Measurements from ENCODE around the gene CNTN5. TPM values are rescaled to one million over a fixed set of nuclear protein-coding genes. Genes with fewer than 3 reads are reported as not detected.

CNTN5 gene
- total RNA-seq, 1 donor from 2014 or later, result 0.04 TPM

- no peak for ATAC-seq
Observed at GRCh38 chr11:99634581-99634980, 613.8 kb downstream of the CNTN5 start.

DNA sequence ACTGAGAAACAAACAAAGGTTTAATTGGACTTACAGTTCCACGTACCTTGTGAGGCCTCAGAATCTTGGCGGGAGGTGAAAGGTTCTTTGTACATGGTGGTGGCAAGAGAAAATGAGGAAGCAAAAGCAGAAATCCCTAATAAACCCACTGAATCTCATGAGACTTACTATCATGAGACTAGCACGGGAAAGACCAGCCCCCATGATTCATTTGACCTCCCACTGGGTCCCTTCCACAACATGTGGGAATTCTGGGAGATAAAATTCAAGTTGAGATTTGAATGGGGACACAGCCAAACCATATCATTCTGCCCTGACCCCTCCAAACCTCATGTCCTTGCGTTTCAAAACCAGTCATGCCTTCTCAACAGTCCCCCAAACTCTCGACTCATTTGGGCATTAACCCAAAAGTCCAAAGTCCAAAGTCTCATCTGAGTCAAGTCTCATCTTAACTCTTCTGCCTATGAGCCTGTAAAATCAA, 617.4 kb downstream of the CNTN5 start:
- no peak for ATAC-seq

- no peak for ATAC-seq
Observed at GRCh38 chr11:99640671-99641070, 619.9 kb downstream of the CNTN5 start.

DNA sequence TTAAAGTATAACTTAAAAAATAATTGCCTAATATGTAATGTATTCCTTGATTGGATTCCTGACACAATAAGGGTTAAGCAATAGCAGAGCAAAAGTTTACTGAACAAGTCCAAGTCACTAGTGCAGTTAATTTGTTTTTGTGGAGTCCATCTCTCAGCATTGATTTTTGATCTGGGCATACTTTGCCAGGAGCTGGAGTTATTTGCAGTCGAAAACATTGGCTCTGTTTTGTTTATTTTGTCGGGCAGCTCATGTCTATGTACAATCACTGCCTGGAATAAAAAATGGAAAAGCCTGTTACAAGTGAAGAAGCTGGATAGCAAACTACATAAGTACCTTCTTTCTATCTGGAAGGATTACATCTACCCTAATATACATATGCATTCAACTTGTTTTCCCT, 625.2 kb downstream of the CNTN5 start:
- no peak for ATAC-seq

DNA sequence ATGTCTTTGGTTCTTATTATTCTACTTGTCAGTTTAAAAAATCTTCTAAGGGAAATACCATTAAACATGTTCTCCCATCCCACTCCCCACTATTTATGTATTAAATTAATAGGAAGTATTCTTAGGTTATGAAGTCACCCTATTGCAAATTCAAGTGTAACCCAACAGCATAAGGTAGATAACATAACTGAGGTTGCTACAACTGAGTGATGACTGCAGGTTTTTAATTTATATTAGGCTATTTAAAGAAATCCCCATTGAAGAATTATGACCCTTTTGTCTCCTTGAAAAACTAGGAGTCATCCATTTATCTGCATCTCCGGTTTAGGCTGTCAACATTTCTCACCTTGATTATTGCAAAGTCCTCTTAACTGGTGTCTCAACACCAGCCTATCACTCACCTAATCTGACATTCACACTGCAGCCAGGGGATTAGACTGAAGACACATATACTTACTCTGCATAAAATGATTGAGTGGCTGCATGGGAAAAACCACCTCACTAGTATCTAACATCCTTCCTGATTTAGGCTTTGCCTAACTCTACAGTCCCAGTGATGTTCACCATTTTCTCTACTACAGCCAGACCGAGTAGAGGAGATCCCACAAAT, 649.4 kb downstream of the CNTN5 start:
- ATAC-seq, result no peak

DNA sequence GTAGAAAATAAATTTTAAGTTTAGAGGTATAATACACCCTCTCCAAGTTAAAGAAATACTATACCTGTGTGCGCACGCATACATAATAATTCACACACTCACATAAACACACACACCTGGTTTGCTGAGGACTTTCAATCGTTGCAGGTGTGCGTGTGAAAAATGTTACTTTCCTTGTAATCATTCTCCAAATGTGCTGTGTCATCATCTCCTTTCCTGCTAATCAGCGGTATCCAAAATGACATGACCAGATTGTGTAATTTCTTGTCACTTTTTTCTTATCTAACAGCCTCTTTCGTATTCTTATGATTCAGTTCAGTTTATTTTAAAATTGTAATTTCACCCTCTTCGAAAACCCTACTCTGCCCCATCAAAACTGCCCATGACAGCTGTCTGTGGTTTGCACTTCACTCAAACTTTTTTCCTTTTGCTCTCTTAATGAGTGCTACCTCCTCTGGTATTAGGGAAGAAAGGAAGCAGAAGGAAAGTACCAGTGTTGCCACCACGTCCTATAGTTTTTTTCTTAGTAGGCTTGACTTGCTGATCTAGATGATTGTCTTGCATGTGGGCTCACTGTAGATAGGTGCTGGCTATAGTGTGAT, 651.2 kb downstream of the CNTN5 start:
- ATAC-seq, result no peak

DNA sequence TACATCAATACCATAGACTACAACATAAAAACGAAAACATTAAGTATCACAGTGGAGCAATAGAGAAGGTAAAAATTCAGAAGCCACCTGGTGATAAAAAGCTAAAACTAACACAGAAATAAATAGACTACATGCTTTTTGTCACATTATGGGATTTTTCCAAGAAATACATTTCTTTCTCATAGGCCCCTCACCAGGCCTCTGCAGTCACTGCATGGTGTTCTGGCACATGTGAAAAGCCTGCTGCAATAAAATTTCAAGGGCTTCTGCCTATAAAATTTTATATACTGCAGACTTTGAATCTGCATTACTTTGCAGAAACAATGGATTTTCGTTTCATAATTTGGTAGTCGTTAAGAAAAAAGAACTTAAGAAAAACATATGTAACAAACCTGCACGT, 655.5 kb downstream of the CNTN5 start:
- ATAC-seq, result no peak

DNA sequence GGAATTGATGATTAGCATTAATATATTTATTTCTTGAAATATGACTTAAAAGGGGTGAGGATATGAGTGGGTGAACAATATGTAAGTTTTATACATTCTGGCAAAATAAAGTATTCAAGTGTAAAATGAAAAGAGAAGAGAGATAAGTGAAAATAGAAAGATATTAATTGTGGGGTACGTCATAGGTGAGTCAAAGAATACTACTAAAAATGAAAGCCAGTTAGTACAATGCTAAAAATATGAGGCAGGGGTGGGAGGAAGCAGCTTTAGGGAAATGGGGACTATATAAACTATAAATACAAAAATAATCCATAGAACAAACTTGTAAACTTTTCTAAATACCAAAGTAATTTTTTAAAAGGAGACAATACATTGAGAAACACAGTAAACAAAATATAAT, 661.4 kb downstream of the CNTN5 start:
- no peak for ATAC-seq

- ATAC-seq, result no peak
Observed at GRCh38 chr11:99682646-99683045, 661.9 kb downstream of the CNTN5 start.

DNA sequence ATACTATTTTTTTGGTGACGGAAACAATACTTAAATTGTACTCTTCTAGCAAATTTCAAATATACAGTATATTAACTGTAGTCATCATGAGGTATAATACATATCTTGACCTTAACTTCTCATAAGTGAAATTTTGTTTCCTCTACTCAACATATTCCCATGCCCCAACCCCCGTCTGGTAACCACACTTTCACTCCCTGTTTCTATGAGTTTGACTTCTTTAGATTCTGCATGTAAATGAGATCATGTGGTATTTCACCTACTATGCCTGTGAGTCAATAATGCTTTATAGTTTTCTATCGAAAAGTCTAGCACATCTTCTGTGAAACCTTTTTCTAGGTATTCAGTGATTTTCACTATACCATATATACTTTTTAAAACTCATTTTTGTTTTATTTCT, 663.2 kb downstream of the CNTN5 start:
- no peak for ATAC-seq

- ATAC-seq, result no peak
Observed at GRCh38 chr11:99686838-99687237, 666.1 kb downstream of the CNTN5 start.

GRCh38 chr11:99687320-99687719, 666.6 kb downstream of the CNTN5 start:
- no peak for ATAC-seq

DNA sequence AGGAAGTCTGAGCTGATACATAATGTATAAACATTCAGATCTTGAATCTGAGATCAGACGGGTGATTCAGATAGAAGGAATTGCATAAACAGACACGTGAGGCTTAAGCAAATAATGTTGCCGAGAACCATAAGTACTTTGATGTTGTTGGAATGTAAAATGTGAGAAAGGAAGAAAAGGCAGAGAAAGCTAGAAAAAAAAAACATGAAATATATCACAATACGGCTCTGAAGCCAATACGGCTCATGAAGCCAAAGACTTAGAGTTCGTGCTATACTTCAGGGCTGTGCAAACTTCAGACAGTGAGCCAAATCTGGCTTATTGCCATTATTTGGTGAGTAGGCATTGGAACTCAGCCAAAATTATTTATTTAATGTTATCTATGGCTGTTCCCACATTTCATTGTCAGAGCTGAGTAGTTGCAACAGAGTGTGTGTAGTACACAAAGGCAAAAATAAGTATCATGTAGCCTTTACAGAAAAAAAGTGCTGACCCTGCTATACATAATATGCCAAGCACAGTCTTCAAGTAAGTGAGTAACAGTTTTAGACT, 673.3 kb downstream of the CNTN5 start:
- no peak for ATAC-seq

DNA sequence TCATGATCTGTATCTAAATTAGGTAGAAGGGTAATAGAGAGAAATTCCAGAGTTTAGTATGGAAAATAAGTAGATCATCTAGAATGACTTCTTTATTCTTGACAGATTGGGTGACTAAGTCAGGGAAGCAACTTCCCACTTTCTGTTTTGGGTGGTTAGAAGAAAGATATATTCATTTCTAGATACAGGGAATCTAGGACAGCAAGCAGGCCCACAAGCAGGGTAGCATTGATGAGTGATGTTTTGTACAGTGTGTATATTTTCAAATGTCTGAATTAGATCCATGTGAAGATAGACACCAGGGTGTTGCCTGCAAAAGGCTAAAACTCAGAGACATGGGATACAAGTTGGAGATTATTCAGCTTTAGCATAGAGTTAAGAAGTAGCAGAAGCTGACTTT, 674.4 kb downstream of the CNTN5 start:
- no peak for ATAC-seq

GRCh38 chr11:99706848-99707247, 686.1 kb downstream of the CNTN5 start:
- ATAC-seq, result no peak

GRCh38 chr11:99708928-99709672, 688.4 kb downstream of the CNTN5 start:
- no peak for ATAC-seq

DNA sequence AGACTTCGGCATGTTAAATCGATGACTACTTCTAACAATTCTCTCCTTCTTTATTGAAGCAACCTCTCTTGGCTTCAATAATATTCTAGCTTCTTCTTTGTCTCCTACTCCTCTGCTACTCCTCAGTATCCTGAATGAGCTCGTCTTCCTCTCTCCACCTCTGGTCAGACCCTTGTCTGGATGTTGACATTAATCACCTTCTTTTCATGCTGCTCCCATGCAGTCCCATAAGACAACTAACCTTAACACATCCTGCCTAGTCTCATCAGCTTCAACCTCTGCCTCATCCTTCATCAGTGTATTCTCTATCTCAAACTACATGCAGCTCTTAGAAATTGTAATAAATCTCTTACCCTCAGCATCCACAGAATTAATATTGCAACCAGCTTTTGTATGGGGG, 695.6 kb downstream of the CNTN5 start:
- ATAC-seq, result no peak

- ATAC-seq, result no peak
Observed at GRCh38 chr11:99718291-99718690, 697.5 kb downstream of the CNTN5 start.

- ATAC-seq, result no peak
Observed at GRCh38 chr11:99739464-99740089, 718.8 kb downstream of the CNTN5 start.

DNA sequence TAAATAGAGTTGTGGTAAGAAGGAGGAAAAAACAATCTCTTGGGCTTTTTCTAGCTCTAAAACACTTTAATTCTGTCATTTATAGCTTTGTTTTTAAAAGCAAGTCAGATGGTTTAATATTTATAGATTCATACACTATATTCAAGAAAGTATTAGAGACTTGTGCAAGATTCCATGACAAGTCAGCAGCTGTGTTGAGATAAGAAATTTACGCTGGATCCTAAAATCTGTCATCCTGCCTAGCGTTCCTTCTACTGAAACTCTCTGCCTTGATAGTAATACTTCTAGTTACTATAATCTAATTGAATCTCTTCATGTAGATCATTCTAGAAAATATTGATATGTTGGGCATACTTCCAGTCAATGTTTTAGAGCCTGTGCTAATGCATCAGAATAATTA, 721.8 kb downstream of the CNTN5 start:
- no peak for ATAC-seq

- no peak for ATAC-seq
Observed at GRCh38 chr11:99759787-99760186, 739.0 kb downstream of the CNTN5 start.

GRCh38 chr11:99766811-99767210, 746.1 kb downstream of the CNTN5 start:
- no peak for ATAC-seq

DNA sequence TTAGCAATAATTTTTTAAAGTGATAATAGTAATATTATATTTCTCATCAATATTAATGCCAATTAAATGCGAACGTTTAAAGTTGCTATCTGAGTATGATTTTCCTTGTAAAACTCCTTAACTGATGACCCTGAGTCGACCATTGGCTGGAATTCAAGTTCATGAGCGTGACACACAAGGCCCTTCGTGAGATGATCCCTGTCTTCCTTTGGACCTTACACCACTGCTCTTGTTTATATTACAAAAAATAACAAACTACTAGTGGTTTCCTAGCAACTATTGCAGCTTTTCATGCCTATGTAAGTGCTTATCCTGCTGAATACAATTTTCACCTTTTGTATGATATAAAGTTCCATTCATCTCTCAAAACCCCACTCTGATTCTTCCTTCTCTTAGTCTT, 752.9 kb downstream of the CNTN5 start:
- no peak for ATAC-seq
